ENCODE data around the gene RAET1G. TPM values are rescaled to one million over a fixed set of nuclear protein-coding genes. Genes with fewer than 3 reads are reported as not detected.

RAET1G gene
- total RNA-seq, 1 experiment from 2014 or later, result 0.54 TPM

DNA sequence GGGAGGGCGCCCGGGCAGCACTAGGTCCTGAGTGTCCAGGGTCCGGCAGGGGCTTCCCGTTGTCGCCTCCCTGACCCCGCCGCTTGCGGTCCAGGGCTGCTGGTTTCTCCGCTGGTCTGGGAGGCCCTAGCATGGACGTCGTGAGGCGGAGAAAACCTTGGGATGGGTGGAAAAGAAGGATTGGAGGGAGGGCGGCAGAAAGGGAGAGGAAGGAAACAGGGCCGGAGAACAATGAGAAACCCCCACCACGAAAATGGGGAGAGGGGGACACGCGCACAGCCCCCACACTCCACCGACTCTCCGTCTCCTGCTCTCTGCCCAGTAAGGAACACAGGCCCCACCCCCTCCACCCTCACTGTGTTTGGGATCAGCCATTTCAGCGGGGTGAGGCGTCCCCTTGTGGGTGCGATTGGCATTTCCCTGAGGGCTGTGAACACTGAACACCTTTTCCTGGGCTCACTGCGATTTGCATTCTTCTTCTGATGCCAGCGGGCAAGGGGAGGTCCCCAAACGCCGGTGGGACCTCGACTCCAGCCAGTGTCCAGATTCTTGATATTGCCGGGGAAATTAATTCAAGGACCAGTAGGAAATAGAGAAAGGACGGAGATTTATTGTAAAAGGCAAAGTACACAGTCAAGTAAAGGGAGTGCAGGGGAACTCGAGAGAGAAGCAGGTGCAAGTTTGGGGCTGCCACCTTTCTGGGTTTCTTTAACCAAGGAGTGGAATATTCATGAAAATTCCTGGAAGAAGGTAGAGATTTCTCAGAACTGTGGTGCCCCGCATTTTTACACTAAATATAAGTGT, 3.3 kb upstream of the RAET1G start:
- peaks cover 11% of the 10 kb centered on the region for H3K36me3 Mint-ChIP-seq (ENCODE audit: insufficient read depth, unreplicated experiment)
- peak overlapping the region; percentile 67 for H3K4me3 Mint-ChIP-seq (ENCODE audit: low read depth, unreplicated experiment)
- BruUV-seq (replicated peaks), result no TSS peak
- H3K4me1 Mint-ChIP-seq (ENCODE audit: low read depth, unreplicated experiment), result peaks cover 7% of the 10 kb centered on the region
- TF ChIP-seq, protein P1, sequence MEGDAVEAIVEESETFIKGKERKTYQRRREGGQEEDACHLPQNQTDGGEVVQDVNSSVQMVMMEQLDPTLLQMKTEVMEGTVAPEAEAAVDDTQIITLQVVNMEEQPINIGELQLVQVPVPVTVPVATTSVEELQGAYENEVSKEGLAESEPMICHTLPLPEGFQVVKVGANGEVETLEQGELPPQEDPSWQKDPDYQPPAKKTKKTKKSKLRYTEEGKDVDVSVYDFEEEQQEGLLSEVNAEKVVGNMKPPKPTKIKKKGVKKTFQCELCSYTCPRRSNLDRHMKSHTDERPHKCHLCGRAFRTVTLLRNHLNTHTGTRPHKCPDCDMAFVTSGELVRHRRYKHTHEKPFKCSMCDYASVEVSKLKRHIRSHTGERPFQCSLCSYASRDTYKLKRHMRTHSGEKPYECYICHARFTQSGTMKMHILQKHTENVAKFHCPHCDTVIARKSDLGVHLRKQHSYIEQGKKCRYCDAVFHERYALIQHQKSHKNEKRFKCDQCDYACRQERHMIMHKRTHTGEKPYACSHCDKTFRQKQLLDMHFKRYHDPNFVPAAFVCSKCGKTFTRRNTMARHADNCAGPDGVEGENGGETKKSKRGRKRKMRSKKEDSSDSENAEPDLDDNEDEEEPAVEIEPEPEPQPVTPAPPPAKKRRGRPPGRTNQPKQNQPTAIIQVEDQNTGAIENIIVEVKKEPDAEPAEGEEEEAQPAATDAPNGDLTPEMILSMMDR (IDR thresholded peaks at IDR 0.05; ENCODE audit: unreplicated experiment), result peak; percentile 66
- intact Hi-C loops (cut with micrococcal nuclease; ENCODE audit: unreplicated experiment), result loop anchor here (1.0 to 10.0 kb wide), 4 partner anchors 61 to 381 kb away; partner anchors contain the start of genes LRP11 and PPIL4
- CTCF ChIA-PET, result interaction anchor here (0.7 kb wide), 1 partner anchor 63 kb away, joined by 3 read pairs; no protein-coding TSS in a partner anchor
- DNase-seq, result peak; percentile 91
- H3K27ac Mint-ChIP-seq (ENCODE audit: unreplicated experiment), result no peak overlapping the region
- peaks cover 35% of the 10 kb centered on the region for H3K27me3 Mint-ChIP-seq (ENCODE audit: unreplicated experiment)
- H3K9me3 Mint-ChIP-seq (ENCODE audit: low read depth, unreplicated experiment), result no peaks in the 10 kb centered on the region

DNA sequence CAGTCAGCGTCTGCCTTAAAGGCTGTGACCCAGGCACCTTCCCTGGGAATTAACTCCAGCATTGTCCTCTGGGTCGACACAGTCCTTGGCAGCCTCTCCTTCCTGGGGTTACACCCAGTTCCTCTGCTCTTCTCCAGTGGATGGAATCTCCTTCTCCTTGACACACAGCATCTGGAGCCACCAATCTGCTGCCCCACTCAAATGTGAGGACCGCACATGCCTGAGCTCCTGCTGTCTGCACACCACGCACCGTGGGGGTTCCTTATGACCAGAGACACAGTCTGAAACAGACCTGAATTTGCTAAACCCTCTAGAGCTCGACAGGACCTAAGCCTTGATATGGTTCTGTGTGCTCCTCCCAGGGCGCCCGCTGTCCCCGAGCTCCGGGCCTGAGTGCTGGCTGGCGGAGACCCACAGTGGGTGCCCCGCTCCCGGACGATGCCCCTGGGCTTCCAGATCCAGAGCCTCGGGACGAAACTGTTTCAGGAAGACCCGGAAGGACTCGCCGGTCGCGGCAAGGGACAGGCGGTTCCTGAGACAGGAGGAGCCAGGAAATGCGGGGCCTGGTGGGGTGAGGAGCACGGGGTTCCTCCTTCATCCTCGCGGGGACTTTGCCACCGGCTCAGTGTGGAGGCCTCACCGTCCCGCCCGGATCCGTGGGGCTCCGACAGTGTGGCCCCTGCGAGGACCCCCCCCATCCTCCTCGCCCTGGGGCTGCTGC, 2.5 kb upstream of the RAET1G start:
- peaks cover 11% of the 10 kb centered on the region for H3K36me3 Mint-ChIP-seq (ENCODE audit: insufficient read depth, unreplicated experiment)
- DNase-seq, result no peak
- H3K4me3 Mint-ChIP-seq (ENCODE audit: low read depth, unreplicated experiment), result peak overlapping the region; percentile 67
- no peak overlapping the region for H3K27ac Mint-ChIP-seq (ENCODE audit: unreplicated experiment)
- intact Hi-C loops (cut with micrococcal nuclease; ENCODE audit: unreplicated experiment), result loop anchor here (5.0 to 10.0 kb wide), 3 partner anchors 61 to 381 kb away; partner anchors contain the start of genes LRP11 and PPIL4
- BruUV-seq (replicated peaks), result no TSS peak
- peaks cover 7% of the 10 kb centered on the region for H3K4me1 Mint-ChIP-seq (ENCODE audit: low read depth, unreplicated experiment)
- TF ChIP-seq, protein P1 (IDR thresholded peaks at IDR 0.05; ENCODE audit: unreplicated experiment), result no peak
- CTCF ChIA-PET, result interaction anchor here (0.7 kb wide), 1 partner anchor 62 kb away, joined by 3 read pairs; no protein-coding TSS in a partner anchor
- H3K9me3 Mint-ChIP-seq (ENCODE audit: low read depth, unreplicated experiment), result no peaks in the 10 kb centered on the region
- peaks cover 29% of the 10 kb centered on the region for H3K27me3 Mint-ChIP-seq (ENCODE audit: unreplicated experiment)

DNA sequence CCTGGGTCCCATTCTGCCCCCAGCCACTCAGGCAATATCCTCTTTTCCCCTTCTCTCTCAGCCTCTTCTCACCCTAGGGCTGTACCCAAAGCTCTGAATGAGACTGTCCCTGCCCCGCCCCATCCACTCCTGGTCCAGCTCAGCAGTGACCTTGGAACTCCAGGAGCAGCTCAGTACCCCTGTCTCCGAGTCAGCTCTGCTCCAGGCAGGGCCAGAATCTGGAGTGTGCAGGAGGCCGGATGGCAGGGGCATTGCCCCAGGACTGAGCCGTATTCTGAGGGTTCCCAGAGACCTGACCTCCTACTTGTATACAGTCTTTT, 2.0 kb upstream of the RAET1G start:
- peaks cover 29% of the 10 kb centered on the region for H3K27me3 Mint-ChIP-seq (ENCODE audit: unreplicated experiment)

More for the DNA sequence above, 2.0 kb upstream of the RAET1G start:
- DNase-seq, result no peak
- CTCF ChIA-PET, result no interaction called here
- H3K27ac Mint-ChIP-seq (ENCODE audit: unreplicated experiment), result no peak overlapping the region
- peaks cover 11% of the 10 kb centered on the region for H3K36me3 Mint-ChIP-seq (ENCODE audit: insufficient read depth, unreplicated experiment)
- intact Hi-C loops (cut with micrococcal nuclease; ENCODE audit: unreplicated experiment), result loop anchor here (5.0 to 10.0 kb wide), 3 partner anchors 60 to 380 kb away; partner anchors contain the start of genes LRP11 and PPIL4
- TF ChIP-seq, protein P1 (IDR thresholded peaks at IDR 0.05; ENCODE audit: unreplicated experiment), result no peak
- no peaks in the 10 kb centered on the region for H3K9me3 Mint-ChIP-seq (ENCODE audit: low read depth, unreplicated experiment)
- H3K4me3 Mint-ChIP-seq (ENCODE audit: low read depth, unreplicated experiment), result no peak overlapping the region
- peaks cover 7% of the 10 kb centered on the region for H3K4me1 Mint-ChIP-seq (ENCODE audit: low read depth, unreplicated experiment)
- BruUV-seq (replicated peaks), result no TSS peak

All from Calu3 (cell line).